GM12874 (cell line): Measurements from ENCODE around the gene MUC6.

Experiments used
- TF ChIP-seq, protein P1 (sequence below): IDR thresholded peaks from 2 replicates; pipeline ENCODE4 v1.5.1; 2011; ENCODE audit warnings: low read depth, mild to moderate bottlenecking, control low read depth, low read length, moderate library complexity; ENCODE audit not compliant: insufficient read depth

MUC6 gene

DNA sequence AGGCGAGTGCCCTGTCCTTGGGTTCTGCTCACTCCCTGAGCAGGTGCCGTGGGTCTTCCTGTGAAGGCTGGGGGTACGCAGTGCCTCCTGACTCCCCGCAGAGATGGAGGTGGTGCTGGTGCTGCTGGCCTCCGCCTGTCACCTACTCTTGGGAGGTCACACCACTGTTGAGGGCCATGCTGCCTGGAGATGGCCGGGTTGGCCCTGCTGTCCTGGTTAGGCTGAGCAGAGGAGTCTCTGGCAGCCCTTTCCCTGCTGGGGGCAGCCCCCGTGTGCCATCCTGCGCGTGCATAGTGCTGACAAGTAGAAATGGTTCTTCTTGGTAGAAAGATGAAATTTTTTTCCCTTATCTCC lies 49.6 kb downstream of the MUC6 start:
- TF ChIP-seq, protein P1, sequence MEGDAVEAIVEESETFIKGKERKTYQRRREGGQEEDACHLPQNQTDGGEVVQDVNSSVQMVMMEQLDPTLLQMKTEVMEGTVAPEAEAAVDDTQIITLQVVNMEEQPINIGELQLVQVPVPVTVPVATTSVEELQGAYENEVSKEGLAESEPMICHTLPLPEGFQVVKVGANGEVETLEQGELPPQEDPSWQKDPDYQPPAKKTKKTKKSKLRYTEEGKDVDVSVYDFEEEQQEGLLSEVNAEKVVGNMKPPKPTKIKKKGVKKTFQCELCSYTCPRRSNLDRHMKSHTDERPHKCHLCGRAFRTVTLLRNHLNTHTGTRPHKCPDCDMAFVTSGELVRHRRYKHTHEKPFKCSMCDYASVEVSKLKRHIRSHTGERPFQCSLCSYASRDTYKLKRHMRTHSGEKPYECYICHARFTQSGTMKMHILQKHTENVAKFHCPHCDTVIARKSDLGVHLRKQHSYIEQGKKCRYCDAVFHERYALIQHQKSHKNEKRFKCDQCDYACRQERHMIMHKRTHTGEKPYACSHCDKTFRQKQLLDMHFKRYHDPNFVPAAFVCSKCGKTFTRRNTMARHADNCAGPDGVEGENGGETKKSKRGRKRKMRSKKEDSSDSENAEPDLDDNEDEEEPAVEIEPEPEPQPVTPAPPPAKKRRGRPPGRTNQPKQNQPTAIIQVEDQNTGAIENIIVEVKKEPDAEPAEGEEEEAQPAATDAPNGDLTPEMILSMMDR = no peak

GRCh38 chr11:986270-986951 lies 50.1 kb downstream of the MUC6 start:
- TF ChIP-seq, protein P1 = no peak

- TF ChIP-seq, protein P1 = no peak
Observed at GRCh38 chr11:985848-986247, 50.7 kb downstream of the MUC6 start.

DNA sequence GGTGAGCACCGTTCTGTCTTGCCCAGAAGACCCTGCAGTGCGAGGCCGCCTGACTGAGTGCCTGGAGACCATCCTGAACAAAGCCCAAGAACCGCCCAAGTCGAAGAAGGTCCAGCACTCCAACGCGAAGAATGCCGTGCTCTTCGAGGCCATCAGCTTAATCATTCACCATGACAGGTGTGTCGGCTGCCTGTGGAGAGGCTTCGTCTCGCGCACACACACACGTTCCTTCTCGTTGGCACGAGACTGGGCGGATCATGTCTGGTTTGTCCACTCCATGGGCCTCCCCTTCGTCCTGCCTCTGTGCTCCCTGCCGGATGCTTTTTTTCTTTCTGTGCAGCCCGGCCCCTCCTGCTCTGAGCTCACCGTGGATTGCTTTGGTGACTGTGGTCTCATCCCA lies 51.1 kb downstream of the MUC6 start:
- TF ChIP-seq, protein P1 = no peak

- TF ChIP-seq, protein P1 = no peak
Observed at GRCh38 chr11:984546-984945, 52.0 kb downstream of the MUC6 start.

DNA sequence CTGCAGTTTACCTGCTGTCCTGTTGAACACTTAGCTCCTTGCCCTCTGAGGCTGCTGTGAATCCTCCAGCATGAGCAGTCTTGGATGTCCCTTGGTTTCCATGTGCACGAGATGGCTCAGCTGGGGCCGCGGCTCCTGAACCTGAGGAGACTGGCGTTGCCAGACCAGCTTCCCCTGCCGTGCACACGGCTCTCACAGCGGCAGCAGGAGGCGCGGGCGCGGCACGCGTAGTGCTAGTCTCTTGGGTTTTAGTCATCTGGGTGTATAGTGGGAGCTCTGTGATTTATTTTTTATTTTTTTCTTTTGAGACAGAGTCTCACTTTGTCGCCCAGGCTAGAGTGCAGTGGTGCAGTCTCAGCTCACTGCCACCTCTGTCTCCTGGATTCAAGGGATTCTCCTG lies 54.8 kb downstream of the MUC6 start:
- TF ChIP-seq, protein P1 = no peak

DNA sequence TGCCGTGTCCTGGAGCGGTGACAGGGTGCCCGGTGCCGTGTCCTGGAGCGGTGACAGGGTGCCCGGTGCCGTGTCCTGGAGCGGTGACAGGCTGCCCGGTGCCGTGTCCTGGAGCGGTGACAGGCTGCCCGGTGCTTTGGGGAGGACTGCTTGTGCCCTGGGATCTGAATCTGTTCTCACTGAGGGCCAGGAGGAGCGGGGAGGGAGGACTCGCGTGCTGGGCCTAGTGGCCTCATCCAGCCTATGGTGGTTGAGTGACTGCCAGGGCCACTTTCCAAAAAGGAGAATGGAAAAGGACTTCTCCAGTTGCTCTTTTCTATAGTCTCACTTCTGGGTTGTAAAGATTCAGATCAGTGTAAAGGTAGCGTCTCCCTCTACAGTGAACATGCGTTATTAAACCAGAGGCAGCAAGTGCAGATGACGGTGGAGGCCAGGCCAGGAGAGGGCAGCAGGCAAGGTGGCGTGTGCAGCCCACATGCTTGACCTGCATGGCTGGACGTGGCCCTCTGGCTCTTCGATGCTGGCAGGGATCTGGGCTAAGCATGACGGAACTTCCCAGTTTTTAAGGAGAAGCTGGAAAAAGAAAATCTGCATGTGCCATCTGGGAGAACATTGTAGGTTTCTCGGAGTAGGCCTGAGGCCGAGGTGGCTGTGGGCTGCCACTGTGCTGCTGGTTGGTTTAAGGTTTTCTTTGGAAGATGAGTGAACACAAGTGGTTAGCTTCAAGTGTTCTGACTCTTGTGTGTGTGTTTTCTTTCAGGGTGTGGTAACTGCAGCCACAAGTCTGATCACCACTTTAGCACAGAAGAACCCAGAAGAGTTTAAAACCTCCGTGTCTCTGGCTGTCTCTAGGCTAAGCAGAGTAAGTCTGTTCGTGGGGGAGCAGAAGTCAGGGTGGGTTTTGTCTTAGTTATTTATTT lies 55.8 kb downstream of the MUC6 start:
- TF ChIP-seq, protein P1 = no peak
